Suprapubic skin (tissue), 4 donors: Measurements from ENCODE around the gene ELP1. TPM values are rescaled to one million over a fixed set of nuclear protein-coding genes. Genes with fewer than 3 reads are reported as not detected.

ENCODE experiments used
- DNase-seq, 2 donors: peaks; one replicate each; pipeline ENCODE4 v3.0.0-alpha.2; 2019; ENCODE audit warnings: low spot score in 2 of 2
- H3K27ac ChIP-seq: fragments of 200-600 bp; sonication (generic); one replicate; pipeline ENCODE4 v1.5.1; 2019
- H3K27me3 ChIP-seq: fragments of 200-600 bp; sonication (generic); one replicate; pipeline ENCODE4 v1.5.1; 2019
- H3K36me3 ChIP-seq: fragments of 200-600 bp; sonication (generic); one replicate; pipeline ENCODE4 v1.5.1; 2019
- H3K4me1 ChIP-seq: fragments of 200-600 bp; sonication (generic); one replicate; pipeline ENCODE4 v1.5.1; 2019
- H3K4me3 ChIP-seq: fragments of 200-600 bp; sonication (generic); one replicate; pipeline ENCODE4 v1.5.1; 2019; ENCODE audit warnings: mild to moderate bottlenecking
- H3K9me3 ChIP-seq: fragments of 200-600 bp; sonication (generic); one replicate; pipeline ENCODE4 v1.5.1; 2019
- EP300 ChIP-seq: sonication (generic); formaldehyde crosslinking; IDR thresholded peaks from one replicate; pipeline ENCODE4 v1.6.1; 2017; ENCODE audit warnings: antibody characterized with exemption
- POLR2A ChIP-seq, 2 donors: fragments of 450-650 bp; IDR thresholded peaks; one replicate each; pipeline ENCODE4 v1.6.1; 2017; ENCODE audit warnings: antibody characterized with exemption in 2 of 2, mild to moderate bottlenecking in 2 of 2, moderate library complexity in 2 of 2
- POLR2AphosphoS5 ChIP-seq, 3 donors: sonication (generic); formaldehyde crosslinking; IDR thresholded peaks; one replicate each; pipeline ENCODE4 v1.6.1; 2017; ENCODE audit warnings: antibody characterized with exemption in 3 of 3
- WGBS: methylation state at CpG from one replicate; pipeline ENCODE4 v1.1.5; 2018; 5-methylcytosine and 5-hydroxymethylcytosine counted together
- total RNA-seq, 4 donors: library from RNA; depleted of rRNA; stranded (reverse); fragments of >200 nt; gene quantifications; one replicate each; pipeline ENCODE4 v1.1.0, GENCODE V29; 2016
- TF ChIP-seq, protein P1 (sequence below), 2 donors: fragments of 200-600 bp in 1 of 2; fragments of 450-650 bp in 1 of 2; sonication (generic) in 1 of 2; IDR thresholded peaks; one replicate each; pipeline ENCODE4 v1.5.1; 2016 to 2019; ENCODE audit warnings: antibody characterized with exemption in 2 of 2, mild to moderate bottlenecking in 1 of 2, moderate library complexity in 1 of 2

Gene ELP1
- total RNA-seq, 4 donors from 2014 or later, result 22.2 to 34.2 (median 23.2) TPM

DNA sequence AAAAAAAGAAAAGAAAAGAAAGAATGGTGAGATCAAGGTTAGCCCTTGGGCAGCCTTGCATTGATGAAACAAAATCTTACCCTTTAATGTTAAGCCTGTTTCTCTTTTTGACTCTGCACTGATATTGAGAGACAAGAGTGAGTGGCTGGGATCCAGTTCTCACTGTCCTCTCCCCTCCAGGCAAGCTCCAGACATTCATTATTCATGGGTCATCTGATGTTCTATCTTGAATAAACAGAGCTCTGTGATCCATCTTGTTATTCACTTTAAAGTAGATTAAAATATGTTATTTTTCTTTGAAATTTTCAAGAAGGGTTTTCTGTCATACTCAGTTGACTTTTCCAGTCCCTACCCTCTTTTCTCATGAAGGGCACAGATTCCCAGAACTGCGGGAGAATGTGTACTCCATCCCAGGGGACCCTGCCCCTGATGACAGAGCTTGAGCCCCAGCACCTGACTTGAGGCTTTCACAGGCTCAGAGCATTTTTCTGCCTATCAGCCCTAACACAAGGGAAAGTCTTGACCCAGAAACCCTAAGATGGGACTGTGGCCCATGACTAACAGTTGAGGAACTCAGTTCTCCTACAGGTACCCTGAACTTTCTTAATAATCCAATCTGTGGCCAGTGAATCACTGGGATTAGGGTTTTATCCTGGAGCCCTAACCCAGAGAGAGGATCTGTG, 102.3 kb downstream of the ELP1 start:
- Histone ChIP-seq H3K27ac (no peak overlapping the region), H3K36me3 (no peaks in the 10 kb centered on the region), H3K27me3 (no peaks in the 10 kb centered on the region), H3K4me3 (no peak overlapping the region), H3K4me1 (peaks cover 5% of the 10 kb centered on the region), H3K9me3 (no peaks in the 10 kb centered on the region)
- DNase-seq, result peak in 1 of 2 donors; percentile 23
- no peak for TF ChIP-seq POLR2AphosphoS5 (IDR thresholded peaks at IDR 0.05)
- TF ChIP-seq POLR2A (IDR thresholded peaks at IDR 0.05), result no peak
- TF ChIP-seq, protein P1, sequence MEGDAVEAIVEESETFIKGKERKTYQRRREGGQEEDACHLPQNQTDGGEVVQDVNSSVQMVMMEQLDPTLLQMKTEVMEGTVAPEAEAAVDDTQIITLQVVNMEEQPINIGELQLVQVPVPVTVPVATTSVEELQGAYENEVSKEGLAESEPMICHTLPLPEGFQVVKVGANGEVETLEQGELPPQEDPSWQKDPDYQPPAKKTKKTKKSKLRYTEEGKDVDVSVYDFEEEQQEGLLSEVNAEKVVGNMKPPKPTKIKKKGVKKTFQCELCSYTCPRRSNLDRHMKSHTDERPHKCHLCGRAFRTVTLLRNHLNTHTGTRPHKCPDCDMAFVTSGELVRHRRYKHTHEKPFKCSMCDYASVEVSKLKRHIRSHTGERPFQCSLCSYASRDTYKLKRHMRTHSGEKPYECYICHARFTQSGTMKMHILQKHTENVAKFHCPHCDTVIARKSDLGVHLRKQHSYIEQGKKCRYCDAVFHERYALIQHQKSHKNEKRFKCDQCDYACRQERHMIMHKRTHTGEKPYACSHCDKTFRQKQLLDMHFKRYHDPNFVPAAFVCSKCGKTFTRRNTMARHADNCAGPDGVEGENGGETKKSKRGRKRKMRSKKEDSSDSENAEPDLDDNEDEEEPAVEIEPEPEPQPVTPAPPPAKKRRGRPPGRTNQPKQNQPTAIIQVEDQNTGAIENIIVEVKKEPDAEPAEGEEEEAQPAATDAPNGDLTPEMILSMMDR (IDR thresholded peaks at IDR 0.05), result no peak
- no peak for TF ChIP-seq EP300
- 95% methylated on average over 1 of the region's 1 CpG for WGBS

DNA sequence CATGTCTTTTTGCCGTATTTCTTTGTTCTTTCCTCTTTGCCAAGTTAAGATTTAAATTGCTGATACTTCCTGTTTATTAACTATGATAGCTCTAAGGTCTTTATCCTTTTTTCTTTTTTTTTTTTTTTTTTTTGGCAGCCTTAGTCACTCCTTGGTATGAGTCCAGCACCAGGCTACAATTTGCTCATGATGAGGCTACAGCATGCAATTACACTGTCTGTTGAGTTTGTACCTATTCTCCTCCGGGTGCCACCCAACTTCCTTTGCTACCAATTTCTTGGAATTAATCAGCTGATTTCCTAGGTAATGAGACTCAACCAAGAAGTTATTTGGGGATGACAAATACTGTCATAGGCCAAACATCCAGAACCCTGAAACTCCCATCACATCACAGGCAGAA, 103.7 kb downstream of the ELP1 start:
- WGBS, result 32% methylated on average over 2 of the region's 2 CpGs
- no peaks in the 10 kb centered on the region for H3K36me3 ChIP-seq
- H3K27me3 ChIP-seq, result no peaks in the 10 kb centered on the region
- H3K9me3 ChIP-seq, result no peaks in the 10 kb centered on the region
- peaks cover 5% of the 10 kb centered on the region for H3K4me1 ChIP-seq
- no peak for TF ChIP-seq POLR2AphosphoS5 (IDR thresholded peaks at IDR 0.05)
- no peak for TF ChIP-seq EP300
- TF ChIP-seq POLR2A (IDR thresholded peaks at IDR 0.05), result no peak
- TF ChIP-seq, protein P1 (IDR thresholded peaks at IDR 0.05), result no peak
- DNase-seq, result no peak
- H3K27ac ChIP-seq, result no peak overlapping the region
- no peak overlapping the region for H3K4me3 ChIP-seq

DNA sequence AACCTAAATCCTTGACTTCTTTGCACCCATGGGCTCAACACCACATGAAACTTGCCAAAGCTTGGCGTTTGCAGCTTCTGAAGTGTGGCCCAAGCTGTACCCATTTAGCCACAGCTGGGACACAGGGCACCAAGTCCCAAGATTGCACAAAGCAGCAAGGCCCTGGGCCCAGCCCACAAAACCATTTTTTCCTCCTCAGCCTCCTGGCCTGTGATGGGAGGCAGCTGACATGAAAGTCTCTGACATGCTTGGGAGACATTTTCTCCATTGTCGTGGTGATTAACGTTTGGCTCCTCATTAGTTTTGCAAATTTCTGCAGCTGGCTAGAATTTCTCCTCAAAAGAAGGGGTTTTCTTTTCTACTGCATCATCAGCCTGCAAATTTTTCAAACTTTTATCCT, 110.1 kb downstream of the ELP1 start:
- Histone ChIP-seq H3K27ac (no peak overlapping the region), H3K36me3 (no peaks in the 10 kb centered on the region), H3K4me1 (no peaks in the 10 kb centered on the region), H3K27me3 (no peaks in the 10 kb centered on the region), H3K9me3 (peaks cover 6% of the 10 kb centered on the region), H3K4me3 (no peak overlapping the region)
- TF ChIP-seq, protein P1 (IDR thresholded peaks at IDR 0.05), result no peak
- no peak for TF ChIP-seq POLR2AphosphoS5 (IDR thresholded peaks at IDR 0.05)
- TF ChIP-seq POLR2A (IDR thresholded peaks at IDR 0.05), result no peak
- no peak for DNase-seq
- WGBS, result 100% methylated on average over 2 of the region's 3 CpGs

Other genes starting within 250 kb of the ELP1 start
- under 1 TPM in 2 of 4 donors, not detected in 2; 0.19 to 0.26 TPM for gene ACTL7B, start 78.1 kb downstream of the ELP1 start, total RNA-seq
- not detected for gene ACTL7A, start 71.9 kb downstream of the ELP1 start, total RNA-seq
- 10 to 100 TPM in 3 of 4 donors, 1 to 10 TPM in 1; 9.9 to 42.4 (median 12.0) TPM for gene ABITRAM, start 276 bp upstream of the ELP1 start, total RNA-seq
- gene CTNNAL1, start 79.4 kb upstream of the ELP1 start, total RNA-seq, result 10 to 100 TPM; 13.0 to 23.2 (median 16.0) TPM
- gene TMEM245, start 185.8 kb upstream of the ELP1 start, total RNA-seq, result 10 to 100 TPM; 38.6 to 58.9 (median 54.3) TPM
- gene FRRS1L, start 233.1 kb upstream of the ELP1 start, total RNA-seq, result under 1 TPM in 2 of 4 donors, not detected in 2; 0.05 to 0.42 TPM